Chondrocyte (in vitro differentiated cells): Measurements from ENCODE around the gene NOXA1. TPM values are rescaled to one million over a fixed set of nuclear protein-coding genes. Genes with fewer than 3 reads are reported as not detected.
"Not testable (repeated sequence)": the region's sequence is repeated elsewhere in the genome, so short reads cannot be mapped to it uniquely, and the experiment has no call there.

Experiments
- DNase-seq: peaks from one replicate; pipeline ENCODE4 v3.0.0; 2021; ENCODE audit warnings: mixed read lengths, low spot score
- H3K27ac Mint-ChIP-seq: one replicate; pipeline ENCODE4 v1.8.0; 2021; ENCODE audit warnings: mild to moderate bottlenecking, moderate library complexity, mixed read lengths; ENCODE audit not compliant: unreplicated experiment
- H3K27me3 Mint-ChIP-seq: 2 replicates; pipeline ENCODE4 v1.8.0; 2021; ENCODE audit warnings: low read depth, mixed read lengths
- H3K36me3 Mint-ChIP-seq: 2 replicates; pipeline ENCODE4 v1.8.0; 2021; ENCODE audit warnings: low read depth, mixed read lengths
- H3K4me1 Mint-ChIP-seq: 2 replicates; pipeline ENCODE4 v1.8.0; 2021; ENCODE audit warnings: low read depth, mild to moderate bottlenecking, mixed read lengths
- H3K4me3 Mint-ChIP-seq: one replicate; pipeline ENCODE4 v1.8.0; 2021; ENCODE audit warnings: mild to moderate bottlenecking, moderate library complexity, mixed read lengths; ENCODE audit not compliant: unreplicated experiment
- H3K9me3 Mint-ChIP-seq: 2 replicates; pipeline ENCODE4 v1.8.0; 2021; ENCODE audit warnings: low read depth, mixed read lengths
- total RNA-seq: library from RNA; stranded (reverse); gene quantifications from 3 replicates; pipeline ENCODE4 v1.2.1, GENCODE V29; 2021
- TF ChIP-seq, protein P1 (sequence below): fragments of 200-600 bp; sonication (generic); IDR thresholded peaks from 2 replicates; pipeline ENCODE4 v1.5.0; 2021; ENCODE audit warnings: antibody characterized with exemption, mild to moderate bottlenecking, moderate library complexity

NOXA1 gene
- total RNA-seq, 1 donor from 2014 or later: 2.0 TPM

DNA sequence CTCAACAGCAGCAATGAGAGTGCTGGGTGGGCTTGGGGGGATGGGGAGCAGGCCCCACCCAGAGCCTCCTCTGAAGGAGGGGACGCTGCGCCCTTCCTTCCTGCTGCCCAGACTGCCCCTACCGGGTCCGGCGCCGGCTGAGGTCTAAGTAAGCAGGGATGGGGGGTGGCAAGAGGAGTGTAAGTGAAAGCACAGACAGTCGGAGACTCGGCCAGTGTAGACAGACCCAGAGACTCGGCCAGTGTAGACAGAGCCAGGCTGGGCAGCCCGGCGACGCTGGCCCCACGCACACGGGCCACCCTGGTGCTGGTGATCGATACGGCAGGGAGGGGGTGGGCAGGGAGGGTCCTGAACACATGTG, 25.4 kb downstream of the NOXA1 start:
- H3K9me3 Mint-ChIP-seq: no peaks in the 10 kb centered on the region
- no peaks in the 10 kb centered on the region for H3K27me3 Mint-ChIP-seq
- TF ChIP-seq, protein P1, sequence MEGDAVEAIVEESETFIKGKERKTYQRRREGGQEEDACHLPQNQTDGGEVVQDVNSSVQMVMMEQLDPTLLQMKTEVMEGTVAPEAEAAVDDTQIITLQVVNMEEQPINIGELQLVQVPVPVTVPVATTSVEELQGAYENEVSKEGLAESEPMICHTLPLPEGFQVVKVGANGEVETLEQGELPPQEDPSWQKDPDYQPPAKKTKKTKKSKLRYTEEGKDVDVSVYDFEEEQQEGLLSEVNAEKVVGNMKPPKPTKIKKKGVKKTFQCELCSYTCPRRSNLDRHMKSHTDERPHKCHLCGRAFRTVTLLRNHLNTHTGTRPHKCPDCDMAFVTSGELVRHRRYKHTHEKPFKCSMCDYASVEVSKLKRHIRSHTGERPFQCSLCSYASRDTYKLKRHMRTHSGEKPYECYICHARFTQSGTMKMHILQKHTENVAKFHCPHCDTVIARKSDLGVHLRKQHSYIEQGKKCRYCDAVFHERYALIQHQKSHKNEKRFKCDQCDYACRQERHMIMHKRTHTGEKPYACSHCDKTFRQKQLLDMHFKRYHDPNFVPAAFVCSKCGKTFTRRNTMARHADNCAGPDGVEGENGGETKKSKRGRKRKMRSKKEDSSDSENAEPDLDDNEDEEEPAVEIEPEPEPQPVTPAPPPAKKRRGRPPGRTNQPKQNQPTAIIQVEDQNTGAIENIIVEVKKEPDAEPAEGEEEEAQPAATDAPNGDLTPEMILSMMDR: no peak
- peaks cover 19% of the 10 kb centered on the region for H3K4me1 Mint-ChIP-seq
- no peaks in the 10 kb centered on the region for H3K36me3 Mint-ChIP-seq
- no peak overlapping the region for H3K27ac Mint-ChIP-seq
- no peak for DNase-seq
- no peak overlapping the region for H3K4me3 Mint-ChIP-seq

DNA sequence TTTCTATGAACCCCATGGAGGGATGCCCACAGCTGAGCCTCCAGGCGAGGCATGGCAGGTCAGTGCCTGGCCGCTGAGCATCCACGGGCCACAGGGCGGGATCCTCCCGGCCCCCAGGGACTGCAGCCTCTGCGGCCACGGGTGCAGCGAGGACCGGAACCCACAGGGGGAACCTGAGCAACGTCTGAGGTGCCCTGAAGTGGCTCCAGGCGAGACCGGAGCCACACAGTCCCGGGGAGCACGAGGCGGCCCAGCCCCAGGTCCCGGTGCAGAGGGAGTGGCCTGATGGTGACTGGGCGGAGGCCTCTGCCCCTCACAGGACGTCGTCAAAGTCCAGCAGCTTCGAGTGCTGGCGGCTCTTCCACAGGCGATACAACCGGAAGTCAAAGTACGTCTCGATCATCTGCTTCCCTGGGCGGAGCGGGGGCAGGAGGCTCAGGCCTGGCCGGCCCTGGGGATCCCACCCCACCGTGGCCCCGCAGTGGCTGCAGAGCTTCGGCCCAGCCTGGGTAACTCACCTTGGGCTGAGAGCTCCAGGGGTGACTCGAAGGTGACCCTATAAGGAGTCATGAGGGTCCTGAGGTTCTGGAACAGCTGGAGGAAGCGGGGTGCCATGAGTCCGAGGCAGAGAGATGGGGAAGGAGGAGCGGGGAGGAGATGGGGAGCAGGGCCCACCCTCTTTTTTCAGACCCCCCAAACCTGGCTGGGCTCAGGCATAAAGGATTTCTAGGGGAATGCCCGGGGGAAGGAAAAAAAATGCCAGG, 26.1 kb downstream of the NOXA1 start:
- no peak for DNase-seq
- Mint-ChIP-seq H3K4me1 (peaks cover 19% of the 10 kb centered on the region), H3K27me3 (no peaks in the 10 kb centered on the region), H3K36me3 (no peaks in the 10 kb centered on the region), H3K27ac (no peak overlapping the region), H3K4me3 (no peak overlapping the region), H3K9me3 (no peaks in the 10 kb centered on the region)
- TF ChIP-seq, protein P1: no peak

DNA sequence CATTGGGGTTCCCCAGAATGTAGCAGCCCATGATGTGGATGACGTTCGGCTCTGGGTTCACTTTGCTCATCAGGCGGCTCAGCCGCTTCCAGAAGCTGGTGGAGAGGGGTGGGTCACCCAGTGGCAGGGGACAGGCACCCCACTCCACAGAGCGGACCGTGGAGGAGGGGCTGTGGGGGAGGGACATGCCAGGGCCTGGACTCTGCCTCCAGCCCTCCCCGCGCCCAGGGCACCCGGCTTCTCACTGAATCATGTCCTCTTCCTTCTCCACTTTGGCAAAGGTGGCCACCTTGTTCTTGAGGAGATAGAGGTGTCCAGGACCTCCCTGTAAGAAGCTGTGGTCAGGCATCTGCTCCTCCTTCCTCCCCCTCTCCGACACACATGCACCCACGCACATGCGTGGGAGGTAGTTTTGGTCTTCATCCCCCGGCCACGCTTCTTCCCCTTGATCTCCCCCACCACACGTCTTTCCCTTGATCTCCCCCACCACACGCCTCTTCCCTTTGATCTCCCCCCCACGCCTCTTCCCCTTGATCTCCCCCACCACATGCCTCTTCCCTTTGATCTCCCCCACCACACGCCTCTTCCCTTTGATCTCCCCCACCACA, 26.8 kb downstream of the NOXA1 start:
- H3K36me3 Mint-ChIP-seq: peaks cover 2% of the 10 kb centered on the region
- H3K9me3 Mint-ChIP-seq: no peaks in the 10 kb centered on the region
- no peak overlapping the region for H3K27ac Mint-ChIP-seq
- peaks cover 27% of the 10 kb centered on the region for H3K4me1 Mint-ChIP-seq
- TF ChIP-seq, protein P1: no peak
- no peak overlapping the region for H3K4me3 Mint-ChIP-seq
- no peaks in the 10 kb centered on the region for H3K27me3 Mint-ChIP-seq
- no peak for DNase-seq

DNA sequence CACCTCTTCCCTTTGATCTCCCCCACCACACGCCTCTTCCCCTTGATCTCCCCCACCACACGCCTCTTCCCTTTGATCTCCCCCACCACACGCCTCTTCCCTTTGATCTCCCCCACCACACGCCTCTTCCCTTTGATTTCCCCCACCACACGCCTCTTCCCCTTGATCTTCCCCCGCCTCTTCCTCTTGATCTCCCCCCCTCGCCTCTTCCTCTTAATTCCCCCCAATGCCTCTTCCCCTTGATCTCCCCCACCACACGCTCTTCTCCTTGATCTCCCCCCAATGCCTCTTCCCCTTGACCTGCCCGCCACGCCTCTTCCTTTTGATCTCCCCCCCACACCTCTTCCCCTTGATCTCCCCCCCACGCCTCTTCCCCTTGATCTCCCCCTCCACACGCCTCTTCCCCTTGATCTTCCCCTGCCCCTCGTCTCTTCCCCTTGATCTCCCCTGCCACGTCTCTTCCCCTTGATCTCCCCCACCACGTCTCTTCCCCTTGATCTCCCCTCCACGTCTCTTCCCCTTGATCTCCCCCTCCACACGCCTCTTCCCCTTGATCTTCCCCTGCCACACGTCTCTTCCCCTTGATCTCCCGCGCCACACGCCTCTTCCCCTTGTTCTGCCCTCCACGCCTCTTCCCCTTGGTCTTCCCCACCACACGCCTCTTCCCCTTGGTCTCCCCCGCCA, 27.5 kb downstream of the NOXA1 start:
- H3K27me3 Mint-ChIP-seq, H3K27ac Mint-ChIP-seq, H3K9me3 Mint-ChIP-seq, H3K4me3 Mint-ChIP-seq, H3K36me3 Mint-ChIP-seq, DNase-seq: not testable (repeated sequence)
- peaks cover 27% of the 10 kb centered on the region for H3K4me1 Mint-ChIP-seq

GRCh38 chr9:137451264-137452005, 28.2 kb downstream of the NOXA1 start:
- not testable (repeated sequence) for H3K27me3 Mint-ChIP-seq, DNase-seq, H3K27ac Mint-ChIP-seq, H3K36me3 Mint-ChIP-seq, H3K9me3 Mint-ChIP-seq, H3K4me3 Mint-ChIP-seq
- H3K4me1 Mint-ChIP-seq: peaks cover 34% of the 10 kb centered on the region
